Right renal cortex interstitium (tissue), 3 donors: ENCODE results near the gene STAP1. TPM values are rescaled to one million over a fixed set of nuclear protein-coding genes. Genes with fewer than 3 reads are reported as not detected.
"Not testable (repeated sequence)": the region's sequence is repeated elsewhere in the genome, so short reads cannot be mapped to it uniquely, and the experiment has no call there.

Experiments used
- DNase-seq, 3 donors: peaks; one replicate each; pipeline ENCODE4 v3.0.0-alpha.2; 2013; ENCODE audit warnings: low read depth in 3 of 3, low spot score in 2 of 3
- polyA plus RNA-seq, 3 donors: library from polyadenylated mRNA; unstranded; fragments of 120-200 nt; gene quantifications; one replicate each; pipeline ENCODE4 v1.2.1, GENCODE V29; 2013; ENCODE audit not compliant: insufficient read length in 3 of 3

The STAP1 gene, protein sequence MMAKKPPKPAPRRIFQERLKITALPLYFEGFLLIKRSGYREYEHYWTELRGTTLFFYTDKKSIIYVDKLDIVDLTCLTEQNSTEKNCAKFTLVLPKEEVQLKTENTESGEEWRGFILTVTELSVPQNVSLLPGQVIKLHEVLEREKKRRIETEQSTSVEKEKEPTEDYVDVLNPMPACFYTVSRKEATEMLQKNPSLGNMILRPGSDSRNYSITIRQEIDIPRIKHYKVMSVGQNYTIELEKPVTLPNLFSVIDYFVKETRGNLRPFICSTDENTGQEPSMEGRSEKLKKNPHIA
- under 1 TPM; 0.23 to 0.37 (median 0.24) TPM for polyA plus RNA-seq

DNA sequence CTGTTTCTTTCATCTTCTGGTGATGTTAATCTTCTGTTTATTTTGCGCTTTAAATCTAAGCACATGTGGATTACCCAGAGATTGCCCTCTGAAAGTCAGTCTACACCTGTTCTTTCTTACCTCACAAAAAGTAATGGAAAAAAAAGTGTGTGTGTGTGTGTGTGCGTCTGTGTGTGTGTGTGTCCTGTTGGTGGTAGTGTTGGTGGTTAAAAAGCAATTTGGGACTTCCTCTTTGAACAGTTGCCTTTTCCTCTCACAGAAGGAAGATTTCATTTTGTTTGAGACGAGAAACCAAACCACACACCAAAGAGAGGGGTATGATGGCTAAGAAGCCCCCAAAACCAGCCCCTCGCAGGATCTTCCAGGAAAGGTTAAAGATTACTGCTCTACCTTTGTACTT lies at the start of gene STAP1:
Gene STAP1, plus strand, starts transcription at position 235 of the 400 bp plus-strand sequence. Its CDS starts 83 bp downstream, at position 318.
- no peak for DNase-seq

DNA sequence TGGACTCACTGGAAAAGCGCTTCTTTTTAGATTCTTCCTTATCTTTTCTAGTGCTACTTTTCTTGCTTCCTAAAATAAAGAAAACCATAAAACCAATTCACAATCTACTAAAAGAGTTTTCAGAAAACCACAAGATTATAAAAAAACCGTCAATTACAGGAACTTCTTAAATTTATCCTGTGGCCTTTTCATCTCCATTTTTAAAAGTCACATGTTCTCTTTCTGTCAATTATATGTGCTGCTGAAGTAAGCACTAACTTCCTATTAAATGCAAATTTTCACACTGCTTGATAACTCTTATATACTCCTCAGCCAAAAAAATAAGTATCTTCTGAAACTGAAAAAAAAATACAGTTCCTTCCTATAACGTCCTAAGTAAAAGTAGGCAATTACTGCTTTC lies 46.0 kb upstream of the STAP1 start:
- DNase-seq = no peak

DNA sequence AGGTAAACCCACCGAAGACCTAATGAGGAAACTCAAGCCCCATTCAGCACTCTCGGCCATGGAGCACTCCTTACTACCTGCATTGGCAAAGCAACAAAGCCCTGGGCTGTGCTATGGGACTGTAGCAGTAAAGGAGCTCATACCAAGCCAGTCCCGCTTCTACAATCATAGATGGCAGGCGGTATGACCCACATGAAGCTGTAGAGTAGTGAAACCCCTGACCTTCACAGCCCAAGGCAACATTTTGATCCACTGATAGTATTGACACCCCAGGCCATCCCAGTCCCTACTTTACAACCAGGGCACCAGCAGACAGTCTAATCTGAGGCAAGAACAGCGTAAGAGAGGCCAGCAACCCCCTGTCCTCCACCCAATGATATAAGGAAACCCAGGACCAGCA lies 38.4 kb upstream of the STAP1 start:
- DNase-seq = no peak

DNA sequence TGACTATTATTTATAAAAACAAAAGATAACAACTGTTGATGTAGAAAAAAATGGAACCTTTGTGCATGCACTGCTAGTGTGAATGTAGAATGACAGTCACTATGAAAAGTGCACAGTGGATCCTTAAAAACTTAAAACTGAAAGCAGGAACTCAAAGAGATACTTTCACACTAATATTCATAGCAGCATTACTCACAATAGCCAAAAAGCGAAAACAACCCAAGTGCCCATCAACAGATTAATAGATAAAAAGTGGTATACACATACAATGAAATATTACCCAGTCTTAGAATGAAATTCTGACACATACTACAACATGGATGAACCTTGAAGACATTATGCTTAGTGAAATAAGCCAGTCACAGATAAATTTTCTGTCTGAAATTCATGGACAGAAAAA lies 37.0 kb upstream of the STAP1 start:
- DNase-seq = no peak

DNA sequence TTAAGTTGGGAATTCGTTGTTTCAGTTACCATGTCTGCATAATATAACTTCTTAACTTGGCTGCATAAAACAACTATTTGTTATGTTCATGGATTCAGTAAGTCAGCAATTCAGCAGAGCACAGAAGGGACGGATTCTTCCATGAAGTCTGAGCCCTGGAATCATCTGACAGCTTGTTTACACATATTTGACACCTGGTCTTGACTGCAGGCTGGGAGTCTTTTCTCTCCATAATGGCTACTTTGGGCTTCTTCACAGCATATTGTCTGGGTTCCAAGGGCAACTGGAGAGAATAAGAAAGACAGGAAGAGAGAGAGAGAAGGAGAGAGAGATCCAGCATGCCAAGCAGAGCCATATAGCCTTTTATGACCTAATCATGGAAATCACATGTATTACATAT lies 36.3 kb upstream of the STAP1 start:
- DNase-seq = no peak

DNA sequence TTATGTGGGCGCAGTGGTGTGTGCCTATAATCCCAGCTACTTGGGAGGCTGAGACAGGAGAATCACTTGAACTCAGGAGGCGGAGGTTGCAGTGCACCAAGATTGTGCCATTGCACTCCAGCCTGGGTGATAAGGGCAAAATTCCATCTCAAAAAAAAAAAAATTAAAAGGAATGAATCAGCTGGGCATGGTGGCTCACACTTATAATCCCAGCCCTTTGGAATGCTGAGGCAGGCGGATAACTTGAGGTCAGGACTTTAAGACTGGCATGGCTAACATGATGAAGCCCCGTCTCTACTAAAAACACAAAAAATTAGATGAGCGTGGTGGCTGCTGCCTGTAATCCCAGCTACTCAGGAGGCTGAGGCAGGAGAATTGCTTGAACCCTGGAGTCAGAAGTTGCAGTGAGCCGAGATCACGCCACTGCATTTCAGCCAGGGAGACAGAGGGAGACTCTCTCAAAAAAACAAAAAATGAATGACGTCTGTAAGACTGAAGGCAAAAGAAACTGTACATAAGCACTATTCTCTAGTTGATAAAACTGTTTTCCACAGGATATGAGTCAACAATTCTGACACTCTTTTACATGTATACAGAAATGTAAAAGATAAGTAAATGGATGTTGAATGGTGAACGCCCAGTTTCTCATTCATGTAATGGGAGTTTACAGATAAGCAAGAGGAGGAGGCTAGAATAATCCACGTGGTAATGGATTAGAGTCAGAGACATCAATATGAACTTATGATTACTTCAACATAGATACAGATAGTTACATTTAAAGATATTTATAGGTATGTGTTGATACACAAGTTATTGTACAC lies 35.5 kb upstream of the STAP1 start:
- no peak for DNase-seq

DNA sequence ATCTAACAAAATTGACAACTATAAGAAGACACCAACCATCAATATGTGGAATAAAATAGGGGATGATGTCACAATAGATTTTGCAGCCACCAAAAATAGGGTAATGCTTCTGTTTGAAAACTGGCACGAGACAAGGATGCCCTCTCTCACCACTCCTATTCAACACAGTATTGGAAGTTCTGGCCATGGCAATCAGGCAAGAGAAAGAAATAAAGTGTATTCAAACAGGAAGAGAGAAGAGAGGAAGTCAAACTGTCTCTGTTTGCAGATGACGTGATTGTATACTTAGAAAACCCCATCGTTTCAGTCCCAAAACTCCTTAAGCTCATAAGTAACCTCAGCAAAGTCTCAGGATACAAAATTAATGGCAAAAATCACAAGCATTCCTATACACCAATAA lies 34.4 kb upstream of the STAP1 start:
- not testable (repeated sequence) for DNase-seq

DNA sequence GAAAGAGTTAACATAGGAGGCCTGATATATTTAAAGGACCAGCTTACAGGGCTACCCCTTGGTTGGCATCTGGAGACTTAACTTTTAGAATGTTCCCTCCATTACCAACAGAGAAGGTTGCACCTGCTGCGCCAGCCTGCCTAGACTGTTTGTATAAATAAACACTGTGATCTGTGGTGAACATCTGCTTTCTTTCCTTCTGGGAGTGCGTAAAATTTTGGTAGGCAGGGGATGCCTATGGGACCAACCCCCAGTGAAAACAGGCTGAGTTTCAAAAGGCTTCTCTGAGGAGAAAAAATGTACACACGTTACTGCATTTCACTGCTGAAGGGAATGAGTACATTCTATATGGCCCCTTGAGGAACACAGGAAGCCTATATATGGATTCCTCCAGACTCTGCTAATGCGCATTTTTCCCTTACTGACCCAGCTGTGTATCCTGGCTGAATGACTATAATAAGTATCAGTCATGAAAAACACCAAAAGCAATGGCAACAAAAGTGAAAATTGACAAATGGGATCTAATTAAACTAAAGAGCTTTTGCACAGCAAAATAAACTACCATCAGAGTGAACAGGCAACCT lies 27.1 kb upstream of the STAP1 start:
- DNase-seq = no peak

DNA sequence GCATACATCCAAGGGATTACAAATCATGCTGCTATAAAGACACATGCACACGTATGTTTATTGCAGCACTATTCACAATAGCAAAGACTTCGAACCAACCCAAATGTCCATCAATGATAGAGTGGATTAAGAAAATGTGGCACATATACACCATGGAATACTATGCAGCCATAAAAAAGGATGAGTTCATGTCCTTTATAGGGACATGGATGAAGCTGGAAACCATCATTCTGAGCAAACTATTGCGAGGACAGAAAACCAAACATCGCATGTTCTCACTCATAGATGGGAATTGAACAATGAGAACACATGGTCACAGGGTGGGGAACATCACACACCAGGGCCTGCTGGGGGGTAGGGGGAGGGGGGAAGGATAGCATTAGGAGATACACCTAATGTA lies 26.1 kb upstream of the STAP1 start:
- not testable (repeated sequence) for DNase-seq

DNA sequence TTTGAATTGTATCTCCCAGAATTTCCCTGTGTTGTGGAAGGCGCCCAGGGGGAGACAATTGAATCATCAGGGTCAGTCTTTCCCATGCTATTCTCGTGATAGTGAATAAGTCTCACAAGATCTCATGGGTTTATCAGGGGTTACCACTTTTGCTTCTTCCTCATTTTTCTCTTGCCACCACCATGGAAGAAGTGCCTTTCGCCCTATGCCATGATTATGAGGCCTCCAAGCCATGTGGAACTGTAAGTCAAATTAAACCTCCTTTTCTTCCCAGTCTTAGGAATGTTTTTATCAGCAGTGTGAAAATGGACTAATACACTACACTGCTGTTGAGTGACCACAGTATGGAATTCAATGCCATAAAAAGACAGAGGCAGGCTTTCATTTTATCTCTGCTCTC lies 25.4 kb upstream of the STAP1 start:
- no peak for DNase-seq

DNA sequence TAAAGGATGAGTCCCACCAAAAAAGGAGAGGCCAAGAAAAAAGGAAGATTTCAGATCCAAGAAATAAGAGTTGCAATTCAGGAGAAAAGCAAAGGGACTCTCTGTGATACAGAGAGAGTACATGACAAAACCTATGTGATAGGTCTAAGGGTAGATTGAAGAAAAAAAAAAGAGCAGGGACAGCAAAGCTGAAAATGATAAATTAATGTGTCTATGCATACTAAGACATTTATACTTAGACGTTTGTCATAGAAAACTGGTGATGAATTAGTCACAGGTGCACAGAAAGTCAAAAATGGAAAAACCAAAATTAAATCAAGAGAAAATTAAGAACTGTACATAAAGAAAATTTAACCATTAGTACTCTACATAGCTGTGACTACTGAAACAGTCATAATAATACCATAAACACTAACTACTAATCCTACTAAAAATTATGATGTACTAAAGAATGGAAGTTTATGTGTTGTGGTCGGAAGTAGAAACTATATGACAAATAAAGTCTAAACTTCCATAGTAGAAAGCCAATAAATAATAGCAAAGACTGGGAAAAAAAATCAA lies 23.2 kb upstream of the STAP1 start:
- no peak for DNase-seq

DNA sequence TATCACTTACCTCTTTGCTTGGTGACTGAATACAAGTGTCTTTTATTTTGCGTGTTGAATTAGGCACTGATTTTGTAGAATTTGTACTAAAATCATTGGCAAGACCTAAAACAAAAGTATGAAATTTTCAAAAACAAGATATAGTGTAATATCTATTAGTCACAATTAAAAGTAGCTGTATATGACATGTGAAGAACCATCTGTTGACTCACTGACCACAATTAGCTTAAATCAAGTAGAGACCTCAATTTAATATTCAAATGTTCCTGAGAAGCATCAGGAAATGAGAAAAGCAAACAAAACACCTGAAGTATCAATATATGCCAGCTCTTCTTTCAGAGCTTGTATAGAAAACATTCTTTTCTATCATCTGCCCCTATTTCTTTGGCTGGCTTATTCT lies 18.7 kb upstream of the STAP1 start:
- DNase-seq = no peak

DNA sequence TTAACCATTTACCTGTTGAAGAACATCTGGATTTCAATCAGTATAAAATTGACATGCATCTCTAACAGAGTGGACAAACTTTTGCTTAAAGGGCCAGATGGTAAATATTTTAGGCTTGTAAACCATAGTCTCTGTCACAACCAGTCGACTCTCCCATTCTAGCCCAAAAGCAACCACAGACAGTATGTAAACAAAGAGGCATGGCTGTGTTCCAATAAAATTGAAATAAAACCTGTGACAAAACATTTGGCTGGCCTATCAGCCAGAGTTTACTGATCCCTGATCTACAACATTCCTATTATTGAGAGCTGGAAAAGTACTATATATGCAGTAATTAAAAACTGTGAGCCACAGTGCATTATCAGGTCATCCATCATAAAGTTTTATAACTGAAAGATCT lies 16.5 kb upstream of the STAP1 start:
- no peak for DNase-seq

DNA sequence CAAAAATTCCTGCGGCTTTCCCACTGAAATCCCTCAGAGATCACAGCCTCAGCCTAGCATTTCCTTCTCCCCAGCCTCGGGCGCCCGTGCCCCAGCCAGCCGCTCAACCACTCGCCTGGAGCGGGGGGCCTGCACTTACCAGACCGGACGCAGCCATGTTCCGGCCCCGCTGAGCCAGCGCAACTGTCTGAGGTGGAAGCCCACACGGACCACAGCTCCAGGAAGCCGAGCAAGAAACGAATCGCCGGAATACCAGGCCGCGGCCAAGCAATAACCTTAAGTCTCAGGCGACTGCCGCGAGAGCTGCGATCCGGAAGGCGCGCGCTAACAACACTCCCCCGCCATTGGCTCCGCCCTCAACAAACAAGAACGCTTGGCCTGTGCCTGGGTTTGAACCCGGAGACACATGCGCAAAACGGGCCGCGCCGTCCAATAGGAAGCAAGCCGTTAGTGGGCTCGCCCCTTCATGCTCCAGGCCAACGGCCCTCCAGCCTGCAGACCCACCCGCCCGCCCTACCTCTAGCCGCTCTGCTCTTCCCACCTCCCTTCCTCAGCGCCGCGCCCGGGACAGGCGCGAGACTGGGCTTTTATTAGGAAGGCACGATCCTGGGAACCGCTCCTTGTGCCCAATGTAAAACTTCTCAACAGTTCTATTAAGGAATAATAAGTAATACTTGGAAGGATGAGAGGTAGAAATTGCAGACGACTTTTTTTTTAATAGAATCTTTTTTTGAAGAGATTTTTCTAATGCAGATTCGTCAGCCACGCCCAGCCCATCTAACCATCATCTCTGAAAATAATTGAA lies 13.1 kb upstream of the STAP1 start, which contains the start of gene CENPC:
Gene CENPC, minus strand, starts transcription at position 305 of the 805 bp plus-strand sequence. Its CDS starts 148 bp downstream, at position 157.
- DNase-seq = peak; percentile 76 to 90 (median 88)

DNA sequence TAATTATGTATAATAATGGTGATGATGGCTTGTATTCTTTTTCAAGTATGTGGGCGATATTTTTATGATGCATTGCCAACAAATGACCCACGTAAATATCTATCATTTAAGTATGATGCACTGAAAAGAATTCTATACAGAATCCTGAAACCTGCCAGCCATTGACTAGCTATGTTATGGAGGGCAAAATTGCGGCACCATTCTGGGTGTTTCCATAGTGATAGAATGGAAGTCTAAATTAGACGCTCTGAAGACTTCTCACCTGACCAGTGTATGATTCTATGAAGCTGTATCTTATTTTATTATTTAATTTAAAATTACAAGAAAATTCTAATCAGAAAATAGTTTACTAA lies 12.5 kb upstream of the STAP1 start:
- DNase-seq = no peak

DNA sequence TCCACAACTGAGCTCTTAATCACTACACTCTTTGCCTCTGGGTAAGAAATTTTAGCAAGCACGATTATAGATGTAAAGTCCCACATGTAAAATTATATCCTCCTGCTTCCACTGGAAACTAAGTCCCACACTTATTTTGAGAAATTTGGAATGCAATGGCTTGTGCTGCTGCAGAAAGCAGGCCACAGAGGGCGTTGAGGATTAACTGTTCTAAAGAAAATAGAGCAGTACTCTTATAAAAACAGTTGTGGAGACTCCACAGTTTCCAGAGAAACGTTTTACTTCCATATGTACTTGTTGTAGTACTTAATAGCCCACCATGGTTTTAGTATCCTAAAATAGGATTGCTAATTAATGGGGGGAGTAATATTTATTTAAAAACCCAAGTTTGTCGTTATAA lies 11.6 kb upstream of the STAP1 start:
- no peak for DNase-seq

DNA sequence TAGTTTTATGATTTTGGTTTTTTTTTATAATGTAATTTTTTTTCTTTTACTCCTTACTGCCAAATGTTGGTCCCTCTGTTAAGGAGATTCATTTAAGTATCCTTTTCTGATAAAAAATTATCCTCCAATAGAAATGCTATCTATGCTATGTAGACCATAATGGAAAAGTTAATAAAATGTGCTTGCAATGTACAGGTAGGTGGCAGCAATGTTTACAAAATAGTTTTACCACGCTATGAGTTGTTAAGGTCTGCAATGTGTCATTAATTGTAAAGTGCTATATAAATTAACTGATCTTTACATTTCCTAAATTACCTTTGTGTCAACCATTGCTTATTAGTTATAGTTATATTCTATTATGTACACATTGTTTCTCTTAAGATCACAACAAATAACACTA lies 9.4 kb upstream of the STAP1 start:
- DNase-seq = no peak

DNA sequence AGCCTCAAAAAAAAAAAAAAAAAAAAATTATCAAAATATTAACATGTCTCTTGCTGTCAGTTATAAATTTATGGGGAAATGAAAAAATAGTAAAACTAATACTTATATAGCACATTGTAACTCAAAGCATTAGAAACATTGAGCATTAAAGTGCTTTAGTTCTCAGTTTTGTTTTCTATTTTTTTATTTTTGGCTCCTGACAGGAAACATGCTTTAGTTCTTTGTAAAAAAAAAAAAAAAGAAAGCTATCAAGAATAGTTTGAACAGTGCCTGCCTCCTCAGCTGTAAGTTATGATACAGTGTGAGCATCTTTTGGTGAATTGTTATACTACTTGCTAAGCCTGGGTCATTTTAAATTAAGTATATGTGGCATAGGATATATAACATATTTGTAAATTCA lies 8.1 kb upstream of the STAP1 start:
- DNase-seq = no peak

DNA sequence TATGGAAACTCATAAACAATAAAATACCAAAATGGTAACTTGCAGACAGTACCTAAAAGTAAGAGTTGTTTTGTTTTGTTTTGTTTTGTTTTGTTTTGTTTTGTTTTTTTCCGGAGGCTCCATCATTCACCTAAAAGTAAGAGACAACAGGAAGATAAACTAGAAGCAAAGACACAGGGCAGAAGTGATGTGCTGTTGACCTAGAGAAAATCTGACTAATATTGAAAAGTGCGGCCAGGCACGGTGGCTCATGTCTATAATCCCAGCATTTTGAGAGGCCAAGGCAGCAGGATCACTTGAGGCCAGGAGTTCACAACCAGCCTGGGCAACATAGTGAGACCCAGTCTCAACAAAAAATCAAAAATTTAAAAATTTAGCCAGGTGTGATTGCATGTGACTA lies 7.7 kb upstream of the STAP1 start:
- DNase-seq = no peak

DNA sequence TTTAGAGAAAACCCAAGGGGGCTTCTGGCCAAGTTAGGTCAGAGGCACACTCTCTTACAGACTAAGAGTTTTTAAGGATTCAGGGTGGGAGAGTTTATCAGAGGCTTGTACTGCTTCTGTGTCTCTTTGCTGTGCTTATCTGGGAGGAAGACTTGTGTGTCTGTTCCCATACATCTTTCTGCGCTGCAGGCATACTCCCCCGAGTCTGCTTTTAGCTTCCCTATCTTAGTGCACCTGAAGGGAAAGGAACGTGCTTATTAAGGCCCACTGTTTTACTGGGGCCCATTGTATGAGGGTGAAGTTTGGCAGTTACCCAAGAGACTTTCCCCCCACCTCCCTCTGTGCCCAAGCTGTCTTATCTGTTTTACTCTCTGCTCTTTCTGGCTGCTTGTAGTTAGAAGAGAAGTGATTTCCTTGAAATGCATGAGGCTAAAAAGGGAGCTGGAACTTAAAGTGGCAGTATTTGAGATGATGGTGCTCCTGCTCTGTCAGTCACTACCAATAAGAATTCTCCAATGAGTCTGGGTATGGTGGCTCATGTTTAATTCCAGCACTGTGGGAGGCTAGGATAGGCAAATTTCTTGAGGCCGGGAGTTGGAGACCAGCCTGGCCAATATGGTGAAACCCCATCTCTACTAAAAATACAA lies 6.3 kb upstream of the STAP1 start:
- DNase-seq = not testable (repeated sequence)
